Activated CD4-positive, alpha-beta memory T cell treated with anti-CD3 and anti-CD28 coated beads for 36 hours (primary cell): ENCODE measurements around the gene LRP1. TPM values are rescaled to one million over a fixed set of nuclear protein-coding genes. Genes with fewer than 3 reads are reported as not detected.
"Not testable (repeated sequence)": the region's sequence is repeated elsewhere in the genome, so short reads cannot be mapped to it uniquely, and the experiment has no call there.

Experiments
- CTCF ChIA-PET: fragments of 350-600 bp; sonication (Branson Sonifier 250); formaldehyde crosslinking; loops from one replicate; lab custom pipeline; 2021; ENCODE audit warnings: antibody characterized with exemption, inconsistent platforms; lab: Charles Lee
- POLR2A ChIA-PET: fragments of 350-600 bp; sonication (Branson Sonifier 250); formaldehyde crosslinking; loops from one replicate; lab custom pipeline; 2021; ENCODE audit warnings: antibody characterized with exemption; lab: Charles Lee
- DNase-seq: peaks from one replicate; pipeline ENCODE4 v3.0.0-alpha.2; 2020
- H3K27ac Mint-ChIP-seq: one replicate; pipeline ENCODE4 v1.8.0; 2021; ENCODE audit warnings: mixed read lengths
- H3K27me3 Mint-ChIP-seq: one replicate; pipeline ENCODE4 v1.8.0; 2021; ENCODE audit warnings: mixed read lengths
- H3K36me3 Mint-ChIP-seq: one replicate; pipeline ENCODE4 v1.8.0; 2021; ENCODE audit warnings: mixed read lengths
- H3K4me1 Mint-ChIP-seq: one replicate; pipeline ENCODE4 v1.8.0; 2021; ENCODE audit warnings: low read depth, mixed read lengths
- H3K4me3 Mint-ChIP-seq: one replicate; pipeline ENCODE4 v1.8.0; 2021; ENCODE audit warnings: mild to moderate bottlenecking, mixed read lengths
- H3K9me3 Mint-ChIP-seq: one replicate; pipeline ENCODE4 v1.8.0; 2021; ENCODE audit warnings: mixed read lengths
- intact Hi-C: fragments of 100-400 bp; cut with micrococcal nuclease; formaldehyde crosslinking; loops from one replicate; pipeline ENCODE4 v1.15.1; 2023
- total RNA-seq, 2 experiments: library from RNA; stranded (reverse); gene quantifications; one replicate each; pipeline ENCODE4 v1.2.3, GENCODE V29; 2021

Gene LRP1
- total RNA-seq, 2 experiments from 2014 or later: 1.4 TPM

- Mint-ChIP-seq H3K36me3 (peaks cover 21% of the 10 kb centered on the region), H3K4me1 (peaks cover 36% of the 10 kb centered on the region), H3K27me3 (no peaks in the 10 kb centered on the region), H3K9me3 (no peaks in the 10 kb centered on the region), H3K27ac (peak overlapping the region; percentile 95), H3K4me3 (peak overlapping the region; percentile 90)
- POLR2A ChIA-PET: interaction anchor here (0.6 to 5.0 kb wide), 26 partner anchors 9 to 830 kb away, joined by 3 to 83 read pairs (median 8); partner anchors contain the start of genes LRP1, NAB2, NACA and NEMP1
- DNase-seq: no peak
- CTCF ChIA-PET: interaction anchor here (0.6 to 6.2 kb wide), 42 partner anchors 8 to 429 kb away, joined by 3 to 261 read pairs (median 8); partner anchors contain the start of genes INHBE, LRP1, MYO1A and NAB2
- intact Hi-C loops: loop anchor here (1.0 to 10.0 kb wide), 7 partner anchors 43 to 465 kb away; partner anchors contain the start of gene ATP5F1B
Observed at GRCh38 chr12:57112492-57113294, 15.6 kb upstream of the LRP1 start.

DNA sequence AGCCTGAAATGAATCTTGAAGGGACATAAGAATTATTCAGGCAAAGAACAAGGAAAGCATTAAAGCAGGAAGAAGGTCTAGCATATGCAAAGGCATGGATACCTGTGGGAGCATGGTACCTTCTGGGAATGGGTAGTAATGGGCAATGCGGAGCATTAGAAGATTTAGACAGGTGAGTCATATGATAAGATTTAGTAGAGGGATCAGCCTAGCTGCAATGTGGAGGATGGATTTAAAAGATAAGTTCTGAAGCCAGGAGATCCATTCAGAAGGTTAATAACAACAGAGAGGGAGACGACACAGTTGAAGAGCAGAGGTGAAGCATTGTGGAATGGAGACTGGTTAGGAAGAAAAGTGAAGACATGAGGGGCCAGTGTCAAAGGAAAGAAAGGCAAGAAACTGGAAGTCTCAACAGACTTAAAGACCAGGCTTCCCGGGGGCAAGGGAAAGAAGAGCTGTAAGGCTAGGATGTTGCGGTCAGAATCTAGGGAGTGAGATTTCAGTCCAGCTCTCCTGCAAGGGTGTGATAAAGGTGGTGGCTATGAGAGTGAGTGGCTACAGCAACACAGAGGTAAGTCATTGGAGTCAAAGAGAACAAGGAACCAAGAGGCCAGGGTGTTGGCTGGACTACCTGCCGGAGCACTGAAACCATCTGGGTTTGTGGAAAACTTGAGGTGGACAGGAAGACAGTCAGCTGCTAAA, 11.6 kb upstream of the LRP1 start:
- Mint-ChIP-seq H3K4me1 (peaks cover 26% of the 10 kb centered on the region), H3K27ac (no peak overlapping the region), H3K4me3 (no peak overlapping the region), H3K36me3 (no peaks in the 10 kb centered on the region), H3K9me3 (no peaks in the 10 kb centered on the region), H3K27me3 (no peaks in the 10 kb centered on the region)
- intact Hi-C loops: loop anchor here (10.0 kb wide), 1 partner anchor 282 kb away; no protein-coding TSS in a partner anchor
- POLR2A ChIA-PET: no interaction called here
- CTCF ChIA-PET: interaction anchor here (0.8 to 1.8 kb wide), 6 partner anchors 8 to 329 kb away, joined by 3 to 6 read pairs (median 4); no protein-coding TSS in a partner anchor
- no peak for DNase-seq

GRCh38 chr12:57118711-57119271, 9.5 kb upstream of the LRP1 start:
- no peak overlapping the region for H3K27ac Mint-ChIP-seq
- peaks cover 5% of the 10 kb centered on the region for H3K9me3 Mint-ChIP-seq
- intact Hi-C loops: loop anchor here (10.0 kb wide), 1 partner anchor 284 kb away; no protein-coding TSS in a partner anchor
- peaks cover 11% of the 10 kb centered on the region for H3K4me1 Mint-ChIP-seq
- no peak overlapping the region for H3K4me3 Mint-ChIP-seq
- H3K36me3 Mint-ChIP-seq: peaks cover 2% of the 10 kb centered on the region
- POLR2A ChIA-PET: no interaction called here
- CTCF ChIA-PET: interaction anchor here (0.7 to 11.4 kb wide), 6 partner anchors 12 to 124 kb away, joined by 3 to 228 read pairs (median 4); partner anchors contain the start of gene MYO1A
- H3K27me3 Mint-ChIP-seq: no peaks in the 10 kb centered on the region
- DNase-seq: peak; percentile 32

DNA sequence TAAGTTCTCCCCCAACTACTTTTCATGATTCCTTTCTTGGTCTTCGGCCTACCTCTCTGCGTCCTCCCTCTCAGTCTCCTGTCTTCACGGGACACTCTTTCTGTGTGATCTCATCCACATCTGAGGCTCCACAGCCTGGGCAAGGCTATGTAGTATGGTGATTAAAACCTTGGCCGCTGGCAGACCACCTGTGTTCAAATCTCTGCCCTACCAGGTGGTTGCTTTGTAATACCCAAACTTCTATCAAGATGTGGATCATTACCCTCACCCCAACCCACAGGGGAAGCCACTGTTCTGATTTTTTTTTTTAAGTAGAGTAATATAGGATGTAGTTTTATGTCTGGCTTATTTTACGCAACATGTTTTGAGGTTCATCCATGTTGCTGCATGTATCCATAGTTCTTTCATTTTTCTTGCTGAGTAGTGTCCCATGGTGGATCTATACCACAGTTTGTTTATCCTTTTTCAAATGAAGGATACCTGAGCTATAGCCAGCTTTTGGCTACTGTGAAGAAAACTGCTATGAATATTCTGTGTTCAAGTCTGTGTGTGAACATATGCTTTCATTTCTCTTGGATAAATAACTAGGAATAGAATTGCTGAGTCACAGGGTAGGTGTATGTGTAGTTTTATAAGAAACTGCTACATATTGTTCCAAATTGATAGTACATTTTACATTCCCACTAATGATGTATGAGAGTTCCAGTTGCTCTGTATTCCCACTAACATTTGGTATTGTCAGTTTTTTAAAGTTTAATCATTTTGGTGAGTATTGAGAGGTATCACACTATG, 8.8 kb upstream of the LRP1 start:
- intact Hi-C loops: loop anchor here (10.0 kb wide), 1 partner anchor 285 kb away; no protein-coding TSS in a partner anchor
- Mint-ChIP-seq H3K4me3 (no peak overlapping the region), H3K9me3 (peaks cover 10% of the 10 kb centered on the region), H3K4me1 (peaks cover 16% of the 10 kb centered on the region), H3K27me3 (no peaks in the 10 kb centered on the region), H3K36me3 (peaks cover 3% of the 10 kb centered on the region), H3K27ac (no peak overlapping the region)
- CTCF ChIA-PET: interaction anchor here (0.7 to 11.4 kb wide), 6 partner anchors 50 to 123 kb away, joined by 3 to 228 read pairs (median 5); partner anchors contain the start of gene MYO1A
- no peak for DNase-seq
- POLR2A ChIA-PET: no interaction called here

DNA sequence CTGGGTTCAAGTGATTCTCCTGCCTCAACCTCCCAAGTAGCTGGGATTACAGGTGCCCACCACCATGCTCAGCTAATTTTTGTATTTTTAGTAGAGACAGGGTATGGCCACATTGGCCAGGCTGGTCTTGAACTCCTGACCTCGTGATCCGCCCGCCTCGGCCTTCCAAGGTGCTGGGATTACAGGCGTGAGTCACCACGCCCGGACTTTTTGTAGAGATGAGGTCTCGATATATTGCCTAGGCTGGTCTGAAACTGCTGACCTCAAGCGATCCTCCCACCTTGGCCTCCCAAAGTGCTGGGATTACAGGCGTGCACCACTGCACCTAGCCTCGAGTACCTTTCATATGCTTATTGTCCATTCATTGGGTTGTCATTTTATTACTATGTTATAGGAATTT, 7.6 kb upstream of the LRP1 start:
- H3K36me3 Mint-ChIP-seq, intact Hi-C loops, H3K4me3 Mint-ChIP-seq, H3K27ac Mint-ChIP-seq, DNase-seq, H3K27me3 Mint-ChIP-seq: not testable (repeated sequence)
- ChIA-PET CTCF (interaction anchor here (0.6 to 11.4 kb wide), 9 partner anchors 8 to 364 kb away, joined by 3 to 228 read pairs (median 5); partner anchors contain the start of gene STAT6), POLR2A (interaction anchor here (0.8 kb wide), 1 partner anchor 28 kb away, joined by 3 read pairs; no protein-coding TSS in a partner anchor)
- peaks cover 10% of the 10 kb centered on the region for H3K9me3 Mint-ChIP-seq
- H3K4me1 Mint-ChIP-seq: peaks cover 17% of the 10 kb centered on the region

DNA sequence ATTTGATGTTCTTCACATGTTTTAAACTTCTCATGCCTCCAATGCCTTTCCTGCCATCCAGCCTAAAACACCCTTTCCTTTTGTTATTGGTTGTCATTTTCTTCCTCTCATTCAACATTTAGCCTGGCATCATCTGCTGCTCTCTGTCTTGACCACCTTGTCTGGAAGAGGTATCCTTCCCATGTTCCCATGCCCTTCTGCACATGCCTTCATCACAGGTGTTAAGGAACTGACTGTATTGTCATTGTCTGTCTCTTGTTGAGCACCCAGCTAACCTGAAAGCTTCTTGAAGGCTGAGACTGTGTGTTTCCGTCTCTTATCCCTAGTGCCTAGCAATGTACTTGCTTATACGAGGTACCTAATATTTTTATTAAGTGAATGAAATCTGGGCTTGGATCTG, 4.5 kb upstream of the LRP1 start:
- Mint-ChIP-seq H3K36me3 (peaks cover 3% of the 10 kb centered on the region), H3K9me3 (peaks cover 10% of the 10 kb centered on the region), H3K4me1 (peaks cover 17% of the 10 kb centered on the region), H3K4me3 (no peak overlapping the region), H3K27me3 (peaks cover 6% of the 10 kb centered on the region), H3K27ac (no peak overlapping the region)
- ChIA-PET CTCF (interaction anchor here (0.8 to 11.4 kb wide), 31 partner anchors 9 to 373 kb away, joined by 3 to 228 read pairs (median 7); partner anchors contain the start of genes NEMP1, SHMT2, STAT6 and ZBTB39), POLR2A (interaction anchor here (0.9 kb wide), 1 partner anchor 46 kb away, joined by 3 read pairs; no protein-coding TSS in a partner anchor)
- no peak for DNase-seq
- intact Hi-C loops: loop anchor here (1.0 kb wide), 2 partner anchors 49 to 59 kb away; no protein-coding TSS in a partner anchor

- Mint-ChIP-seq H3K36me3 (peaks cover 3% of the 10 kb centered on the region), H3K4me1 (peaks cover 11% of the 10 kb centered on the region), H3K27ac (no peak overlapping the region), H3K9me3 (peaks cover 10% of the 10 kb centered on the region), H3K4me3 (no peak overlapping the region), H3K27me3 (peaks cover 6% of the 10 kb centered on the region)
- intact Hi-C loops: loop anchor here (1.0 kb wide), 2 partner anchors 49 to 59 kb away; no protein-coding TSS in a partner anchor
- ChIA-PET POLR2A (no interaction called here), CTCF (interaction anchor here (0.6 to 11.4 kb wide), 35 partner anchors 8 to 374 kb away, joined by 3 to 228 read pairs (median 6); partner anchors contain the start of genes NEMP1, SHMT2, STAT6 and ZBTB39)
- DNase-seq: peak; percentile 83
Observed at GRCh38 chr12:57124261-57124877, 3.9 kb upstream of the LRP1 start.

DNA sequence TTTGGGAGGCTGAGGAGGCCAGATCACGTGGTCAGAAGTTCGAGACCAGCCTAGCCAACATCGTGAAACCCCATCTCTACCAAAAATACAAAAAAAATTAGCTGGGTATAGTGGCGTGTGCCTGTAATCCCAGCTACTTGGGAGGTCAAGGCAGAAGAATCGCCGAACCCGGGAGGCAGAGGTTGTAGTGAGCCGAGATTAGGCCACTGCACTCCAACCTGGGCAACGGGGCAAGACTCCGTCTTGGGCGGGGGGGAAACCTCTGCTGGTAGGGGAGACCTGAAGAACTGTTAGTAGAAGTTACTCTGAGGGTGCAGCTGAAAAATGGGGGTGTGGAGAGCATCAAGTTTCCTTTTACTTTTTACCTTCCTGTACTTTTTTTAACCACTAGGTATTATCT, 2.2 kb upstream of the LRP1 start:
- intact Hi-C loops: no loop called here
- Mint-ChIP-seq H3K27ac (no peak overlapping the region), H3K27me3 (peaks cover 6% of the 10 kb centered on the region), H3K4me3 (no peak overlapping the region), H3K36me3 (peaks cover 3% of the 10 kb centered on the region), H3K9me3 (peaks cover 10% of the 10 kb centered on the region), H3K4me1 (peaks cover 18% of the 10 kb centered on the region)
- no peak for DNase-seq
- CTCF ChIA-PET: interaction anchor here (0.8 to 11.4 kb wide), 9 partner anchors 10 to 123 kb away, joined by 3 to 228 read pairs (median 6); partner anchors contain the start of gene STAT6
- POLR2A ChIA-PET: interaction anchor here (1.2 kb wide), 1 partner anchor 14 kb away, joined by 8 read pairs; no protein-coding TSS in a partner anchor

DNA sequence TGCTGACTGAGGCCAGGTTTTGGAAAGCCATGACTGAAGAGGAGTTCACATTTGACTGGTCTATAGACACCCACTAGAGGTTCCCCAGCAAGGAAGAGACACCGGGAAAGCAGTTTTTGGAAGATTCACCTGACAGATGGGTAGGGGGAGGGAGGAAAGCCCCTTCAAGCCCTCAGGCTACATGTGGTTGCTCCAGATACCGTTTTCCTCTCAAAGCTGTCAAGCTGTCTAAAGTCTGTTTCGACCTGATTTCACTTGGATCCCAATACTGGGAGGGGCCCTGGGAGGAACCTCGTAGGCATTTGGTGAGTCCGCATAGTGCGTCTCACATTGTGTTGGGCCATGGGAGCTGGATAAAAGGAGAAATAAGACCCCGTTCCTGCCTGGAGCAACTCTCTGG, 1.7 kb upstream of the LRP1 start:
- POLR2A ChIA-PET: no interaction called here
- peaks cover 18% of the 10 kb centered on the region for H3K4me1 Mint-ChIP-seq
- CTCF ChIA-PET: interaction anchor here (1.1 to 11.4 kb wide), 8 partner anchors 10 to 123 kb away, joined by 3 to 228 read pairs (median 22); partner anchors contain the start of gene STAT6
- H3K36me3 Mint-ChIP-seq: peaks cover 3% of the 10 kb centered on the region
- H3K27ac Mint-ChIP-seq: no peak overlapping the region
- H3K4me3 Mint-ChIP-seq: no peak overlapping the region
- no peak for DNase-seq
- peaks cover 6% of the 10 kb centered on the region for H3K27me3 Mint-ChIP-seq
- intact Hi-C loops: no loop called here
- H3K9me3 Mint-ChIP-seq: peaks cover 10% of the 10 kb centered on the region

GRCh38 chr12:57127101-57127725, 1.1 kb upstream of the LRP1 start:
- Mint-ChIP-seq H3K36me3 (peaks cover 3% of the 10 kb centered on the region), H3K4me1 (peaks cover 18% of the 10 kb centered on the region), H3K27ac (no peak overlapping the region), H3K27me3 (peaks cover 6% of the 10 kb centered on the region), H3K9me3 (peaks cover 10% of the 10 kb centered on the region), H3K4me3 (peak overlapping the region; percentile 78)
- POLR2A ChIA-PET: interaction anchor here (2.4 kb wide), 1 partner anchor 16 kb away, joined by 17 read pairs; the partner anchor contains the start of gene STAT6
- peak; percentile 54 for DNase-seq
- CTCF ChIA-PET: interaction anchor here (0.6 to 11.4 kb wide), 10 partner anchors 9 to 150 kb away, joined by 3 to 228 read pairs (median 6); partner anchors contain the start of gene STAT6
- intact Hi-C loops: no loop called here
